Thyroid gland (tissue), 4 donors: Measurements from ENCODE around the gene ZNF462. TPM values are rescaled to one million over a fixed set of nuclear protein-coding genes. Genes with fewer than 3 reads are reported as not detected.
A peak's percentile ranks its signal among the peaks of the same experiment; 100 is the strongest.

Experiments
- DNase-seq, 2 donors: peaks; one replicate each; pipeline ENCODE4 v3.0.0-alpha.2; 2019
- H3K27ac ChIP-seq, 3 donors: fragments of 200-600 bp; sonication (generic); 1 replicate in 2 of 3; 2 replicates in 1 of 3; pipeline ENCODE4 v1.5.1; 2016 to 2019; ENCODE audit warnings: mild to moderate bottlenecking in 1 of 3, moderate library complexity in 1 of 3
- H3K27me3 ChIP-seq: fragments of 200-600 bp; sonication (generic); one replicate; pipeline ENCODE4 v1.5.1; 2019
- H3K36me3 ChIP-seq, 2 donors: fragments of 200-600 bp; sonication (generic); one replicate each; pipeline ENCODE4 v1.5.1; 2016 to 2019
- H3K4me1 ChIP-seq, 2 donors: fragments of 200-600 bp; sonication (generic); one replicate each; pipeline ENCODE4 v1.5.1; 2017 to 2019
- H3K4me3 ChIP-seq, 3 donors: fragments of 200-600 bp; sonication (generic); replicated peaks in 1 of 3; 1 replicate in 2 of 3; 2 replicates in 1 of 3; pipeline ENCODE4 v1.5.1; 2016; ENCODE audit warnings: mild to moderate bottlenecking in 1 of 3
- H3K9me3 ChIP-seq: fragments of 200-600 bp; sonication (generic); one replicate; pipeline ENCODE4 v1.5.1; 2017
- POLR2A ChIP-seq, 2 donors: fragments of 450-650 bp; IDR thresholded peaks; one replicate each; pipeline ENCODE4 v1.6.1; 2017; ENCODE audit warnings: antibody characterized with exemption in 2 of 2, mild to moderate bottlenecking in 2 of 2, moderate library complexity in 1 of 2
- WGBS, 2 donors: methylation state at CpG; one replicate each; pipeline ENCODE4 v1.1.5; 2017; 5-methylcytosine and 5-hydroxymethylcytosine counted together
- intact Hi-C: fragments of 100-400 bp; cut with DNase I; formaldehyde crosslinking; loops from one replicate; pipeline ENCODE4 v1.15.1; 2023
- total RNA-seq, 4 donors: library from RNA; depleted of rRNA; stranded (reverse); fragments of >200 nt; gene quantifications; one replicate each; pipeline ENCODE4 v1.2.3, GENCODE V29; 2016
- TF ChIP-seq, protein P1 (sequence below), 6 experiments: fragments of 200-600 bp in 3 of 6; fragments of 450-650 bp in 3 of 6; sonication (generic) in 3 of 6; IDR thresholded peaks; one replicate each; pipeline ENCODE4 v1.5.1; 2016 to 2019; ENCODE audit warnings: antibody characterized with exemption in 6 of 6, mild to moderate bottlenecking in 2 of 6, inconsistent platforms in 1 of 6, moderate library complexity in 1 of 6

ZNF462 gene
- total RNA-seq, 4 donors from 2014 or later = 33.3 to 60.4 (median 46.3) TPM

DNA sequence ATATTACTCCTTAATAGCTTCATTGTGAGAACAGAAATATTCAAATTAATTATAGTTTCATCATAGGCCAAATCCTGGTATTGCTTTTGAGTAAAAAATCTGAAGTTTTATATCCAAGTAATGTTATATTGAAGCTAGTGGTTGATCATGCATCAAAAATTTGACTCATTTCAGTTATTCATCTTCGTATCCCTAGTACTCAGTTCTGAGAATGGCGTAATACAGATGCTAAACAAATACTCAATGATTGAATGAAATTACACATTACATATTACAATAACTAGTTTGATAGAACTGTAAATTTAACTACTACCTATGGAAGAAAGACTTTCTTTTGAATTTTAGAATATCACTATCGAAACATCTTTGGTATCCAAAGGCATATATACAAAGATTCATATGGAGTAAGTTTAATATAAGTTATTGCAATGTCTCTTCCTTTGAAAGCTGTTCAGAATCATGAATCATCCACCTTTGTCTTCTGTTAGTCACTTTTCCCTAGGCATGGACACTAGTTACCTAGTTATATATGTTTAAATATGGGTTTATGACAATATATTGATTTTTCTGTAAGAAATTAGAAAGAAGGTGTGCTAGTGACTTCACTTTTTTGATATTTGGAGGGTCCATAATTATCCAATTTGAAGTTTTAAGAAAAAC lies 5.0 kb upstream of the ZNF462 start:
- no peak for DNase-seq
- WGBS, 2 donors = 97 to 98% methylated on average over 3 of the region's 3 CpGs
- intact Hi-C loops = loop anchor here (10.0 kb wide), 1 partner anchor 307 kb away; no protein-coding TSS in a partner anchor
- Histone ChIP-seq H3K4me1 (no peaks in the 10 kb centered on the region), H3K9me3 (no peaks in the 10 kb centered on the region), H3K4me3 (no peak overlapping the region), H3K27me3 (no peaks in the 10 kb centered on the region), H3K36me3 (no peaks in the 10 kb centered on the region), H3K27ac (no peak overlapping the region)
- no peak for TF ChIP-seq POLR2A (IDR thresholded peaks at IDR 0.05)
- TF ChIP-seq, protein P1, sequence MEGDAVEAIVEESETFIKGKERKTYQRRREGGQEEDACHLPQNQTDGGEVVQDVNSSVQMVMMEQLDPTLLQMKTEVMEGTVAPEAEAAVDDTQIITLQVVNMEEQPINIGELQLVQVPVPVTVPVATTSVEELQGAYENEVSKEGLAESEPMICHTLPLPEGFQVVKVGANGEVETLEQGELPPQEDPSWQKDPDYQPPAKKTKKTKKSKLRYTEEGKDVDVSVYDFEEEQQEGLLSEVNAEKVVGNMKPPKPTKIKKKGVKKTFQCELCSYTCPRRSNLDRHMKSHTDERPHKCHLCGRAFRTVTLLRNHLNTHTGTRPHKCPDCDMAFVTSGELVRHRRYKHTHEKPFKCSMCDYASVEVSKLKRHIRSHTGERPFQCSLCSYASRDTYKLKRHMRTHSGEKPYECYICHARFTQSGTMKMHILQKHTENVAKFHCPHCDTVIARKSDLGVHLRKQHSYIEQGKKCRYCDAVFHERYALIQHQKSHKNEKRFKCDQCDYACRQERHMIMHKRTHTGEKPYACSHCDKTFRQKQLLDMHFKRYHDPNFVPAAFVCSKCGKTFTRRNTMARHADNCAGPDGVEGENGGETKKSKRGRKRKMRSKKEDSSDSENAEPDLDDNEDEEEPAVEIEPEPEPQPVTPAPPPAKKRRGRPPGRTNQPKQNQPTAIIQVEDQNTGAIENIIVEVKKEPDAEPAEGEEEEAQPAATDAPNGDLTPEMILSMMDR (IDR thresholded peaks at IDR 0.05) = no peak

DNA sequence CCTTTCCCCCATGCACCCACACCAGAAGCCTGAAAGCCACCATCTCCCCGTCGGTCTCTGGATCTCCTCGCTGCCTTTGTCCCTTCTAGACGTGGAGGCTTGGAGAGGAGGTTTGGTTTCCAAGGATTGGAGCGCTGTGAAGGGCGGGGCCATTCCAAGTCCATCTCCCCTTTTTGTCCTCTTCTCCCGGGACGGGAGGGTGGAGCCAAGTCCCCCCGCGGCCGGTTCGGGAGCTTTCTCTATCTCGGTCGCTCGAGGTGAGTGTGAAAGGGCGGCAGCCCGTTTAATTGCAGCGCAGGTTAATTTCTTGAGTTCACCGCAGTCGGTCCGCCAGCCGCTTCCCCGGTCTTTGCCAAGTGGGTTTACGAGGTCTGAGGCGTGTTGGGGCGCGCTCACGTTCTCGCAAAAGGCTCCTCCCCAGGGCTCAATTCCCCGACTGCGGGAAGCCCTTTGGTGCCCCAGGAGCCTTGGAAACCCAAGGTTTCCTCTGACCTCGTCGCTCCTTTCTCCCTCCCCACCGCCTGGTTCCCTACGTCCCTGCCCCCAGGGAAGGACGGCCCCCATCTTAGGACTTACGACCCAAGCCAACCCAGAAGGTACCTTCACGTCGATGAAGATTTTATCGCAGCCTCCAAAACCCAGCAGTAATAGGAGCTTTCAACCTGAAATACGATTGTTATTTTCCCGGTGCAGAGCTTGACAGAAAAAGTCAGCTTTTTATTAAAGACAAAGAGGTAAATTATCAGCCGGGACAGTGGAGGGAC lies 2.8 kb upstream of the ZNF462 start:
- Histone ChIP-seq H3K9me3 (no peaks in the 10 kb centered on the region), H3K27me3 (no peaks in the 10 kb centered on the region), H3K4me3 (peak overlapping the region; percentile 64 to 92 (median 71)), H3K27ac (peak overlapping the region; percentile 30 to 92 (median 92)), H3K4me1 (peaks cover 0 to 3% of the 10 kb centered on the region in 2 donors), H3K36me3 (no peaks in the 10 kb centered on the region)
- DNase-seq = peak; percentile 45 to 52
- TF ChIP-seq POLR2A (IDR thresholded peaks at IDR 0.05) = no peak
- intact Hi-C loops = loop anchor here (10.0 kb wide), 1 partner anchor 305 kb away; no protein-coding TSS in a partner anchor
- WGBS, 2 donors = 3% methylated on average over 34 to 35 of the region's 43 CpGs

DNA sequence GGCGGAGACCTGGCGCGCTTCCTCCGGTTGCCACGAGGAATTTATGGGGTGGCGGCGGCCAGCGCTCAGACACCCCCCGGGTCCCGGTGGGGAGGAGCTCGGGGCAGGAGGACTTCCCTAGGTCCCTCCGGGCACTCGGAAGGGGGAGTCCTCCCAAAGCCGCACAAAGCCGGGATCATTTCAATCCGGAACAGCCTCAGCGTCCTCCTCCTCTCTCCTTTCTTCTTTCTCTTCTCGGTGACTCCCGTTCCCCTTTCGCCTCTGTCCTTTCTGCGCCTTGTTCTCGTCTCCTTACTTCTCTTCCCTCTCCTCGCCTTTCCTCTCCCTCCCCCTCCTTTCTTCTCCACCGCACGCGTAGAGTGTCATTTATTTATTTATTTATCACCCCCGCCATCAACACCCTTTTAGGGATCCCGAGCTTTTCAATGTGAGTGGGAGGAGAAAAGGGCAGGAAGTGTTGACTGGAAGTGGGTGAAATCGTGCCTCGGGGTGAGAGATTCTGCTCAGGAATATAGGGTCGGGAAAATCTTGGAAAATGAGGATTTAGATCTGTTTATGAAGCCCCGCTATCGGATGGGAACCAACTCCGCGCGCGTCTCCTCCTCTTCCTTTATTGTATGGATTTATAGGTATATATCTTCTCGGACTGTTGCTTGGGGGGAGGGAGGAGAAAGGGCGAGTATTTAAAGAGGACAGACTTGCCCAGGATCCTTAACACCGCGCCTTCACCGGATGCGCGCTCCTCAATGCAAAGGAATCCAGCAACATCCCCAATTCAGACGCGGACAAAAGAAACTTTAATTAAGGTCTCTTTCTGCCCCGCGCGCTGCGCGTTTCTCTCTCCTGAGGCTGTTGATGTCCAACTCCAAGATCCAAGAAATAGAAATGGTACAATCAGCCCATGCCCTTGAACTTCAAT lies 2.0 kb upstream of the ZNF462 start:
- H3K9me3 ChIP-seq = no peaks in the 10 kb centered on the region
- H3K36me3 ChIP-seq = no peaks in the 10 kb centered on the region
- H3K4me3 ChIP-seq = peak overlapping the region; percentile 64 to 92 (median 71)
- intact Hi-C loops = no loop called here
- DNase-seq = peak; percentile 56 to 62
- TF ChIP-seq, protein P1 (IDR thresholded peaks at IDR 0.05) = no peak
- TF ChIP-seq POLR2A (IDR thresholded peaks at IDR 0.05) = peak in 1 of 2 donors; percentile 42
- WGBS, 2 donors = 1% methylated on average over 51 of the region's 51 CpGs
- H3K27ac ChIP-seq = peak overlapping the region; percentile 30 to 92 (median 92)
- H3K27me3 ChIP-seq = no peaks in the 10 kb centered on the region
- H3K4me1 ChIP-seq = peaks cover 5 to 12% of the 10 kb centered on the region in 2 donors

DNA sequence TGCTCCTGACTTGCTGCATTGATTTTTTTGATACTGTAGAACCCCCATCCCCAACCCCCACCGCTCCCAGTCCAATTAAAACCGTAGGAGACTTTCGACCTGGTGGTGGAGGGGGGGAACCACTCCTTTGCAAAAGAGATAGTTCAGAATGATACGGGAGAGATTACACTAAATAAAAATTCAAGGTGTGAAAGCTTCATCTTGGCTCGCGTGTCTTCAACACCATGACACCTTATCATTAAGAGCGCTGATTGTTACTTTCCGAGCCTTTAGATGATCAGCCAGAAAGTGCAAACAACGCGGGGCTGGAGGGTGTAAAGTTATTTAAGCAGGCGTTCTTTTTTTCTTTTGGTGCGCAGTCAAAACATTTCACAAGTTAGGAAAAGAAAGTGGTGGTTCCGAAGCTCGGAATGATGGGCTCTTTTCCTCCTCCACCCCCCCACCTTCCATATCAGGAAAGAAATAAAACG lies 1.3 kb upstream of the ZNF462 start:
- WGBS, 2 donors = 0 to 1% methylated on average over 15 of the region's 15 CpGs

More for the DNA sequence above, 1.3 kb upstream of the ZNF462 start:
- DNase-seq = no peak
- Histone ChIP-seq H3K4me3 (peak overlapping the region in 2 of 3 donors; percentile 64 to 92), H3K9me3 (no peaks in the 10 kb centered on the region), H3K4me1 (peaks cover 11 to 18% of the 10 kb centered on the region in 2 donors), H3K27ac (peak overlapping the region; percentile 91 to 92 (median 92)), H3K36me3 (no peaks in the 10 kb centered on the region), H3K27me3 (no peaks in the 10 kb centered on the region)
- TF ChIP-seq, protein P1 (IDR thresholded peaks at IDR 0.05) = no peak
- no peak for TF ChIP-seq POLR2A (IDR thresholded peaks at IDR 0.05)
- intact Hi-C loops = no loop called here
